Calu3 (cell line): Measurements from ENCODE around the gene EMP2. TPM values are rescaled to one million over a fixed set of nuclear protein-coding genes. Genes with fewer than 3 reads are reported as not detected.

ENCODE experiments used
- BruUV-seq: library from RNA; stranded (reverse); fragments of 400-500 nt; replicated peaks from 2 replicates; lab custom pipeline; 2021; lab: Mats Ljungman, UMichigan
- CTCF ChIA-PET: fragments of 300-600 bp; sonication (Branson Sonifier 250); formaldehyde crosslinking; loops from one replicate; lab custom pipeline; 2022; ENCODE audit warnings: antibody characterized with exemption; lab: Charles Lee
- DNase-seq: peaks from one replicate; pipeline ENCODE4 v3.0.0; 2022
- H3K27ac Mint-ChIP-seq: one replicate; pipeline ENCODE4 v1.8.0; 2022; ENCODE audit warnings: mixed read lengths; ENCODE audit not compliant: unreplicated experiment
- H3K27me3 Mint-ChIP-seq: one replicate; pipeline ENCODE4 v1.8.0; 2022; ENCODE audit warnings: mixed read lengths; ENCODE audit not compliant: unreplicated experiment
- H3K36me3 Mint-ChIP-seq: one replicate; pipeline ENCODE4 v1.8.0; 2022; ENCODE audit warnings: mild to moderate bottlenecking, moderate library complexity, mixed read lengths; ENCODE audit not compliant: insufficient read depth, unreplicated experiment
- H3K4me1 Mint-ChIP-seq: one replicate; pipeline ENCODE4 v1.8.0; 2022; ENCODE audit warnings: mild to moderate bottlenecking, low read depth, mixed read lengths; ENCODE audit not compliant: unreplicated experiment
- H3K4me3 Mint-ChIP-seq: one replicate; pipeline ENCODE4 v1.8.0; 2022; ENCODE audit warnings: mild to moderate bottlenecking, low read depth, moderate library complexity, mixed read lengths; ENCODE audit not compliant: unreplicated experiment
- H3K9me3 Mint-ChIP-seq: one replicate; pipeline ENCODE4 v1.8.0; 2022; ENCODE audit warnings: low read depth, mixed read lengths; ENCODE audit not compliant: unreplicated experiment
- CTCF ChIP-seq: fragments of 200-600 bp; IDR thresholded peaks from one replicate; pipeline ENCODE4 v1.8.0; 2022; ENCODE audit warnings: antibody characterized with exemption; ENCODE audit not compliant: unreplicated experiment
- intact Hi-C: fragments of 100-400 bp; cut with micrococcal nuclease; formaldehyde crosslinking; loops from one replicate; pipeline ENCODE4 v1.10.0; 2022; ENCODE audit not compliant: unreplicated experiment
- total RNA-seq: library from RNA; stranded (reverse); gene quantifications from 2 replicates; pipeline ENCODE4 v1.2.3, GENCODE V29; 2022

The EMP2 gene
- total RNA-seq, 1 experiment from 2014 or later: 73.9 TPM

DNA sequence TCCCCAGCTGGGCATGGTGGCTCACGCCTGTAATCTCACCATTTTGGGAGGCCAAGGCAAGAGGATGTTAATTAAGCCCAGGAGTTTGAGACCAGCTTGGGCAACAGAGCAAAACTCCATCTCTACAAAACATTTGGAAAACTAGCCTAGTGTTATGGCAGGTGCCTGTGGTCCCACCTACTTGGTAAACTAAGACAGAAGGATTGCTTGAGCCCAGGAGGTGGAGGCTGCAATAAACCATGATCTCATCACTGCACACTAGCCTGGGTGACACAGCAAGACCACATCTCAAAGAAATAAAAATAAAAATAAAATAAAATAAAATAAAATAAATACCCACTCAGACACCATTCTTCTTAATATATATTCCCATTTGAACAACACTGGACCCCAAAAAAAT lies 32.0 kb downstream of the EMP2 start:
- CTCF ChIA-PET: interaction anchor here (0.6 to 1.2 kb wide), 2 partner anchors 15 to 396 kb away, joined by 3 to 4 read pairs; no protein-coding TSS in a partner anchor
- Mint-ChIP-seq H3K4me3 (no peak overlapping the region), H3K9me3 (peaks cover 7% of the 10 kb centered on the region), H3K4me1 (no peaks in the 10 kb centered on the region), H3K36me3 (peaks cover 17% of the 10 kb centered on the region), H3K27me3 (no peaks in the 10 kb centered on the region), H3K27ac (no peak overlapping the region)
- TF ChIP-seq CTCF: no peak
- no peak for DNase-seq
- intact Hi-C loops: no loop called here
- no TSS peak for BruUV-seq

- intact Hi-C loops: no loop called here
- TF ChIP-seq CTCF: no peak
- no peak overlapping the region for H3K27ac Mint-ChIP-seq
- H3K4me1 Mint-ChIP-seq: no peaks in the 10 kb centered on the region
- CTCF ChIA-PET: interaction anchor here (1.2 kb wide), 1 partner anchor 15 kb away, joined by 3 read pairs; no protein-coding TSS in a partner anchor
- DNase-seq: no peak
- H3K9me3 Mint-ChIP-seq: peaks cover 7% of the 10 kb centered on the region
- H3K27me3 Mint-ChIP-seq: no peaks in the 10 kb centered on the region
- H3K4me3 Mint-ChIP-seq: no peak overlapping the region
- peaks cover 17% of the 10 kb centered on the region for H3K36me3 Mint-ChIP-seq
- no TSS peak for BruUV-seq
Measured at GRCh38 chr16:10547708-10548107, 32.7 kb downstream of the EMP2 start.

DNA sequence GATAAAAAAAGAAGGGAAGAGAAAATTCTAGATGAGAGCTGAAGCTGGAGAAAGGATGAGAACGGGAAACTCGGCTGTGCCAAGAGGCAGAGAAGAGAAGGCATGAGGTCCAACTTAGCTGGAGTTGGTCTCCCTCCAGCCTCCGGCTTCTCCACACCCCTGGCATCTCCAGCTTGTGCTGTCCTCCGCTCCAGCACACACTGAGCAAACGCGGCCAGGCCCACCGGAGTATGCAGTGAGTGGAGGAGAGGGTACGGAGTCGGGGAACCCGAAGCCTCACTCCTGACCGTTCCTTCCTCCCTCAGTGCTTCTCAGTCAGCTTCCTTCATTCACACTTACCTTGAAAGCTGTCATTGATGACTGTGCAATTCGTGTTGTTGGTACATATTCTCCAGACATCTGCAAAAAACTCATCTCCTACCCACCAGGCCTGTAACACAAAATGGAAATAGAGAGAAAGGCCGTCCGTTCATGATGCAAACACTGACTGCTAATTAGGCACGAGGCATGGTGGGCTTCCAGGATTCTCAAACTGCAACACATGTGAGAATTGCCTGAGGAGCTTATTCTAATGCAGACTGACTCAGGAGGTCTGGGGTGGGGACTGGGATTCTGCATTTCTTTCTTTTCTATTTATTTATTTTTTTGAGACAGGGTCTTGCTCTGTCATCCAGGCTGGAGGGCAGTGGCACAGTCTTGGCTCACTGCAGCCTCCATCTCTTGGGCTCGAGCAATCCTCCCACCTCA lies 37.0 kb downstream of the EMP2 start:
- Mint-ChIP-seq H3K27me3 (no peaks in the 10 kb centered on the region), H3K36me3 (peaks cover 12% of the 10 kb centered on the region), H3K9me3 (peaks cover 3% of the 10 kb centered on the region), H3K4me1 (peaks cover 10% of the 10 kb centered on the region), H3K27ac (no peak overlapping the region), H3K4me3 (no peak overlapping the region)
- intact Hi-C loops: no loop called here
- no peak for DNase-seq
- CTCF ChIA-PET: no interaction called here
- BruUV-seq: no TSS peak
- no peak for TF ChIP-seq CTCF

DNA sequence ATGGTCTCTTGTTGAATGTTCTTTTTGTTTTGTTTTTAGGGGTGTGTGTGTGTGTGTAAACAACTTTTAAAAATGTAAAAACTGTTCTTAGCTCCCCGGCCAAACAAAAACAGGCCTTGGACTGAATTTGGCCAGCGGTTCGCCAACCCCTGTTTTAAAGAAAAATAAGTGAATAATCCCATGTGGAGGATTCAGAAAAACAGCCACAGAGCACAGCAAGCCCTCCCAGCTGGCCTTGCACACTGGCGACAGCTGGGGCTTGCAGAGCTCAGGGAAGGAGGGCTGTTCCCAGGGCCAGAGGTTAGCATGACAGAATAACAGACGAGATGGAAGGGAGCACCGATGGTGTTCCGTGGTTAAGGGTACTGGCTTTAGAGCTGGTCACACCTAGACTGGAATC lies 39.0 kb downstream of the EMP2 start:
- Mint-ChIP-seq H3K4me3 (no peak overlapping the region), H3K27me3 (no peaks in the 10 kb centered on the region), H3K27ac (no peak overlapping the region), H3K36me3 (peaks cover 9% of the 10 kb centered on the region), H3K4me1 (peaks cover 10% of the 10 kb centered on the region), H3K9me3 (no peaks in the 10 kb centered on the region)
- no peak for DNase-seq
- CTCF ChIA-PET: no interaction called here
- intact Hi-C loops: no loop called here
- no TSS peak for BruUV-seq
- TF ChIP-seq CTCF: no peak
